HFFc6 (cell line): Measurements from ENCODE around the gene PTPDC1. TPM values are rescaled to one million over a fixed set of nuclear protein-coding genes. Genes with fewer than 3 reads are reported as not detected.

Experiments used
- DNase-seq: peaks from one replicate; pipeline ENCODE4 v3.0.0-alpha.2; 2018
- H3K27ac Mint-ChIP-seq: 2 replicates; pipeline ENCODE4 v1.8.0; 2020; ENCODE audit warnings: mild to moderate bottlenecking, mixed read lengths
- H3K27me3 Mint-ChIP-seq: 2 replicates; pipeline ENCODE4 v1.8.0; 2021; ENCODE audit warnings: mild to moderate bottlenecking, moderate library complexity, mixed read lengths; ENCODE audit not compliant: insufficient read depth
- H3K36me3 Mint-ChIP-seq: 2 replicates; pipeline ENCODE4 v1.8.0; 2021; ENCODE audit warnings: low read depth, mixed read lengths
- H3K4me1 Mint-ChIP-seq: 2 replicates; pipeline ENCODE4 v1.8.0; 2020; ENCODE audit warnings: low read depth, mixed read lengths
- H3K4me3 Mint-ChIP-seq: 2 replicates; pipeline ENCODE4 v1.8.0; 2020; ENCODE audit warnings: mild to moderate bottlenecking, moderate library complexity, mixed read lengths
- H3K9me3 Mint-ChIP-seq: 2 replicates; pipeline ENCODE4 v1.8.0; 2020; ENCODE audit warnings: mild to moderate bottlenecking, mixed read lengths
- total RNA-seq, 6 experiments: library from RNA; stranded (reverse); fragmentation: NEBNext Ultra II Directional; extraction: Animal tissue kit (Norgen Biotek cat#: 25700); gene quantifications; 2 replicates in 1 of 6; 3 replicates in 5 of 6; pipeline ENCODE4 v1.2.3, GENCODE V29; 2021
- TF ChIP-seq, protein P1 (sequence below): fragments of 200-600 bp; sonication (generic); IDR thresholded peaks from 2 replicates; pipeline ENCODE4 v1.5.0; 2021; ENCODE audit warnings: antibody characterized with exemption, mild to moderate bottlenecking

Gene PTPDC1
- total RNA-seq, 6 experiments from 2014 or later = 2.3 to 3.1 (median 2.9) TPM

DNA sequence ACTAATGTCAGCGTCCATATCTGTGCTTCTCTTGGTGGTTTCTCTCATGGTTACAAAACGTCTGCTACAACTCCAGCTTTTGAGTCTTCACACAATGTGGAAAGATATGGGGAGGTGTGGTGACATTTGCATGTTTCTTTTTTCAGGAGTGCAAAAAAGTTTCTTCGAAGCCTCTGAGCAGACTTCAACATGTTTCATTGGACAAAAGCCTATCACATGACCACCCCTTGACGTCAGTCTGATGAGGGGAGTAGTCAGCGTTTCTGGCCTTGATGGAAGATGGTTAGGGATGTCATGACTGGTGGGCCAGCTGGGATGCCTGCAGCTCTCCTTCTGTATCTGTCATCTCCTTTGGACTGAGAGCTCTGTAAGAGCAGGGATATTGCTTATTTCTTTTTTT lies 61.4 kb downstream of the PTPDC1 start:
- H3K27ac Mint-ChIP-seq = no peak overlapping the region
- H3K4me1 Mint-ChIP-seq = peaks cover 12% of the 10 kb centered on the region

DNA sequence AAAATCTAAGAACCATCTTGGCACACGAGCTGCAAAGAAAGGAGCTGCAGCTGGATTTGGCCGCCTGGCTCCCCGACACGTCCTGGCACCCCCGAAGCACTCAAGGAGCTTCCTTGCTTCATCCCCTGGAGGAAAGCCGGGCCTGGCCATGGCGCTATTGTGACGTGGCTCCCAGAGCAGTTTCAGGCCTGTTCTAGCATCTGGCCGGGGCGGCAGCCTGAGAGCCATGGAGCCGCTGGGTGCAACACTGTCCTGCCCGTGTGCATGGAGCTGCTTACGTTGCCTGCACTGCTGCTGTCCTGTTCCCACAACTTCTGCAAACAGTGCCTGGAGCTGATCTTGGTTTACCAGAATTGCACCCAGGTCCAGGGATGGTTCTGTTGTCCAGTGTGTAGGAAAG lies 63.5 kb downstream of the PTPDC1 start:
- Mint-ChIP-seq H3K9me3 (no peaks in the 10 kb centered on the region), H3K36me3 (no peaks in the 10 kb centered on the region), H3K4me3 (no peak overlapping the region), H3K27me3 (peaks cover 10% of the 10 kb centered on the region), H3K4me1 (peaks cover 9% of the 10 kb centered on the region), H3K27ac (no peak overlapping the region)
- TF ChIP-seq, protein P1, sequence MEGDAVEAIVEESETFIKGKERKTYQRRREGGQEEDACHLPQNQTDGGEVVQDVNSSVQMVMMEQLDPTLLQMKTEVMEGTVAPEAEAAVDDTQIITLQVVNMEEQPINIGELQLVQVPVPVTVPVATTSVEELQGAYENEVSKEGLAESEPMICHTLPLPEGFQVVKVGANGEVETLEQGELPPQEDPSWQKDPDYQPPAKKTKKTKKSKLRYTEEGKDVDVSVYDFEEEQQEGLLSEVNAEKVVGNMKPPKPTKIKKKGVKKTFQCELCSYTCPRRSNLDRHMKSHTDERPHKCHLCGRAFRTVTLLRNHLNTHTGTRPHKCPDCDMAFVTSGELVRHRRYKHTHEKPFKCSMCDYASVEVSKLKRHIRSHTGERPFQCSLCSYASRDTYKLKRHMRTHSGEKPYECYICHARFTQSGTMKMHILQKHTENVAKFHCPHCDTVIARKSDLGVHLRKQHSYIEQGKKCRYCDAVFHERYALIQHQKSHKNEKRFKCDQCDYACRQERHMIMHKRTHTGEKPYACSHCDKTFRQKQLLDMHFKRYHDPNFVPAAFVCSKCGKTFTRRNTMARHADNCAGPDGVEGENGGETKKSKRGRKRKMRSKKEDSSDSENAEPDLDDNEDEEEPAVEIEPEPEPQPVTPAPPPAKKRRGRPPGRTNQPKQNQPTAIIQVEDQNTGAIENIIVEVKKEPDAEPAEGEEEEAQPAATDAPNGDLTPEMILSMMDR = no peak
- no peak for DNase-seq

More for the DNA sequence above, 61.4 kb downstream of the PTPDC1 start:
- Mint-ChIP-seq H3K4me3 (no peak overlapping the region), H3K27me3 (peaks cover 8% of the 10 kb centered on the region), H3K36me3 (no peaks in the 10 kb centered on the region), H3K9me3 (no peaks in the 10 kb centered on the region)
- DNase-seq = no peak
- TF ChIP-seq, protein P1 = no peak

DNA sequence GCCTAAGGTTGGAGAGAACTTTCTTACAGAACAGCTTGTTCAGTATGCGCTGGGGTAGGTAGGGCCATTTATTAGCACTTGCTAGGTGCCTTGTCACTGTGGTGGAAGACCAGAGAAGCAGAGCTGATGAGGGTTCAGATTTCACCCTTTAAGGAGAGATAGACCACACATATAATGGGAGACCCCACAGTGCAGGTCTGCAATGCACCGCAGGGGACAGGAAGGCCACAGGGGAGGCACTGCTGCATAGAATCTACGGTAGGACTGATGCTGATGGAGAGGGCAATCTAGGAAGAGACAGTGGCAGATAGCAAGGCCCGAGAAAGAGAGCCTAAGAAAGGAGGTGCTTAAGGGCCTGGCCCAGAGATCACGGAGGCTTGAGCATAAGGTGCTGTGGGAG lies 64.2 kb downstream of the PTPDC1 start:
- Mint-ChIP-seq H3K9me3 (no peaks in the 10 kb centered on the region), H3K4me1 (peaks cover 9% of the 10 kb centered on the region), H3K27ac (no peak overlapping the region), H3K4me3 (no peak overlapping the region), H3K27me3 (peaks cover 10% of the 10 kb centered on the region), H3K36me3 (no peaks in the 10 kb centered on the region)
- no peak for DNase-seq
- TF ChIP-seq, protein P1 = no peak

DNA sequence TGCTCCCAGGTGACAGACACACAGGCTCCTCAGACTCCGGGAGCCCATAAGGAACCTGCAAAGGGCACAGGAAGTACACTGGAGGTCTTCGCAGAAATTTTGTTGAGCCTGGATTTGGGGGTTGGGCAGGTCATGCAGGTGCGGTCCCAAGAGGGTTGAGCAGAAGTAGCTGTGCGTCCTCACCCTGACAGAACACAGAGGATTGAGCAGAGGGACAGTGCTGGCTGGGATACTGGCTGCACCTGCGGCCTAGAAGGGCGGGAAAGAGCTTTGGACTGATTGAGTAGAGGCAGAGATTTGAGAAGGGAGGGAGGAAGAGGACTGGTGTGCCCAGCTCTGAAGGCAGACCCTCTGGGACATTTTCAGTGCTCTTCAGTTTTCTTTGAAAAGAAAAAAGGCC lies 65.4 kb downstream of the PTPDC1 start:
- Mint-ChIP-seq H3K27me3 (peaks cover 15% of the 10 kb centered on the region), H3K4me1 (peaks cover 9% of the 10 kb centered on the region)

DNA sequence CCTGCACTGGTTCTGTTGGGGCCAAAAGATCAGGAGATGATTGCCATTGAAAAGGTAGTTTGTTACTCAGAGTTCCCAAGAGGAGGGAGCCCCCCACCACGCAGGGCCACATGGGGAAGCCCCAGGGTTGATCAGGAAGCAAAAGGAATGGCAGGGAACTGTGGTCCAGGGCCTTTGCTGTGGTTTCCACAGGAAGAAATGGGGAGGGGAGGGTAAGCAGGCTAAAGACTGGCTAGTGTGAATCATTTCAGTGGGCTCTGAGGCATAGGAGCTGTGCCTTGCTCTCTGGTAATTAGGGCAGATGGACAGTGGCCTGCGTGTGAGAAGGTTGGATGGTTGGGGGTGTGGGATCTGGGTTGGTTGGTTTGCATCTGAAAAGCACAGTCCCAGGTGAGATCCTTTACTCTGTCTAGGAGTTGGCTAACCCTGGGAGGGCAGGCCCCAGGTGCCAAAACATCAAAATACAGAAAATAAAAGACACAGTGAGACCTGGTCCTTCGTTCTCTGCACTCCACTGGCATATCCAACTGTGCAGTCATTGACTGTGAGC lies 66.1 kb downstream of the PTPDC1 start:
- TF ChIP-seq, protein P1 = no peak
- Mint-ChIP-seq H3K27me3 (peaks cover 15% of the 10 kb centered on the region), H3K4me1 (peaks cover 9% of the 10 kb centered on the region), H3K9me3 (no peaks in the 10 kb centered on the region), H3K4me3 (no peak overlapping the region), H3K27ac (no peak overlapping the region), H3K36me3 (no peaks in the 10 kb centered on the region)
- no peak for DNase-seq

More for the DNA sequence above, 65.4 kb downstream of the PTPDC1 start:
- TF ChIP-seq, protein P1 = no peak
- no peak for DNase-seq
- Mint-ChIP-seq H3K27ac (no peak overlapping the region), H3K36me3 (no peaks in the 10 kb centered on the region), H3K9me3 (no peaks in the 10 kb centered on the region), H3K4me3 (no peak overlapping the region)
